Germinal center (tissue), 1 donor: Measurements from ENCODE around the gene HOXB2.

Experiments used
- DNase-seq: peaks from one replicate; pipeline ENCODE4 v3.0.0; 2012; ENCODE audit warnings: mixed read lengths, low spot score

The HOXB2 gene

DNA sequence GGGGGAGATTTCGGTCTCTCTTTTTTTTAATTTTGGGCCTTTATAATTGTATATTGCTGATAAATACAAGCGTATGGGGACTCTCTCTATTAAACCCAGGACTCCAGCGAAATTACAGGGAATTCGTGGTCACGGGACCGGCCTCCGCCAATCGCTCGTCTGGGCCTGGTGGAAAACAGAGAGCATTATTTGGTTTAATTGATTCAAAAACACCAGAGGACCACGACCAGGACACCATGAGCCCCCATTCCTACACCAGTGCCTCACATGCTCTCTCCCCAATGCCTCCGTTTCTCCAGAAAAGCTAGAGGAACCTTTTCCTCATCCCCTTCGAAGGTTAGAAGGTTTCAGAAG is at the start of gene HOXB2:
Gene HOXB2 (minus strand): TSS at position 88 of the 354 bp plus-strand sequence. CDS start 198 bp downstream, outside the sequence.
- no peak for DNase-seq

DNA sequence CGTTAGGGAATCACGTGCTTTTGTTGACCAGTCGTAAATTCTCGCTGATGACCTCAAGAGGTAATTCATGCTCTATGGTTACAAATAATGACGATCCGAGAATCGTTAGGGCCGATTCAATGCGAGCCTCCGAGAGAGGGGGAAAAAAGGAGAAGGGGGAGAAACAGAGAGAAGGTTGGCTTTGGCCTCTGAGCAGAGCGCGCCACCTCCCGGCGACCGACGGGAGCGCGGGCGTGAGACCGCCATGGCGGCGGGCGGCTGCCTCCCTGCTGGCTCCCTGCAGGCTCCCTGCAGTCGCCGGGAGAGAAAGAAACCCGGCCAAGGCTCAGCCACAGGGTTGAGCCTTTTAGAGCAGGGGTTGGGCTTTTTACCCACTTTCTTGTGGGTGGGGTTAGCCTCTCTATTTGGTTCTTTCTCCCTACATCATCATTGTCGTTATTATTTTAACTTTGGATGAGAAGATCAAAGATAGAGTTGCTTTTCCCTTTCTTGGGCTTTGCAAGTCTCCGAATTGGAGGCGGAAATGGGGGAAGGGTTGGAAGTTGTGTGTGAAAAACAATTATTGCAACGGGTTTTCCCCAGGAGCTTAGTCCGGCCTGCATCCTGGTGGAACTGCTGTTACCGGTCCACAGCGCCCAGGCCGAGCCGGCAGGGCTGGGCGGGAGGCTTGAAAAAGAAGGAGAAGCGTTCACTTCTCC is 49.1 kb upstream of the HOXB2 start:
- peak; percentile 89 for DNase-seq

DNA sequence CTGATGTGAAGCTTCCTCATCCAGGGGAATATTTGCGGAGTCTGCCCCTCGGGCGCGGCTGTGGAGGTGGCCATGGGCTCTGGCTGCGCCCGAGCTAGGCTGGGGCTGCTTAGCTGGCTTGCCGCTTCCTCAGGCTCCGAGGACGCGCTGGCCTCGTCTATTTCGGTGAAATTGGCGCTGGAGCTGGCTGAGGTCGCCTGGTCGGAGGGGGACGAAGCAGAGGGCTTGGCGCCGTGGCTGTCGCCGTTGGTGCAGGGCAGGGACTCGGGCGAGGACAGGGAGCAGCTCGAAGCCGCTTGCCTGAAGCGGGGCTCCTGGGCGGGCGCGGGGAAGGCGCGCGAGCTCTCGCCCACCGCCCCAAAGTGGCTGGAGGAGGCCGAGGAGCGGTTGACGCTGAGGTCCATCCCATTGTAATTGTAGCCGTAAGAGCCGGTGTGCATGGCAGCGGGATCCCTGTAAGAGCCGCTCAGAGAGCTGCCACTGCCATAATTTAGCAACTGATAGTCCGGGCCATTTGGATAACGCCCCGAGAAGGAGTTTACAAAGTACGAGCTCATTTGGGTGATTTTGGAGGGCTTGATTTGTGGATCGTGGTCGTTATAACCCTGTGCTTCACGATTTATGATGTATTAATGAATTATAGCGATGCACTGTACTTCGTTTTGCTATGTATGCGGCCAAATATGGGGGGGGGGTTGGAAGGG is 48.4 kb upstream of the HOXB2 start, which contains the start of gene HOXB5:
Gene HOXB5 (minus strand): TSS at position 654 of the 704 bp plus-strand sequence. CDS start 97 bp downstream, at position 557.
- no peak for DNase-seq

DNA sequence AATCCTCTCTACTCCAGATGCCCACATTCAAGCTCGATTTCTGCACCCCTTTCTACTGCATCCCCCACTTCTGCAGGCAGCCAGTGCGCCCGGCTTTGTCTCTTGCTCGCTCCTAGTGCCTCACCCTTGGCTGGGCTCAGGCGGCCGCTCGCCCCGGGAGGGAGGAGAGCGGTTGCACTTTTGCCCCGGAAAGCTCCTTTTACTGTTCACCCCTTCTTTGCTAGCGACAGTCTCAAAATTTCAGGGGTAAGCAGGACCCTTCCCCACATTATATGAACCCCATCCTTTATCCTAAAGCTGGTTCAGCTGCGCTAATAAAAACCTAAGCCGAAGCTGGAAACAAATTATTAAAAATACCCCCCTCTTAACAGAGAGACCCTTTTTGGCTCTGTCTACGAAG is 47.7 kb upstream of the HOXB2 start:
- no peak for DNase-seq

DNA sequence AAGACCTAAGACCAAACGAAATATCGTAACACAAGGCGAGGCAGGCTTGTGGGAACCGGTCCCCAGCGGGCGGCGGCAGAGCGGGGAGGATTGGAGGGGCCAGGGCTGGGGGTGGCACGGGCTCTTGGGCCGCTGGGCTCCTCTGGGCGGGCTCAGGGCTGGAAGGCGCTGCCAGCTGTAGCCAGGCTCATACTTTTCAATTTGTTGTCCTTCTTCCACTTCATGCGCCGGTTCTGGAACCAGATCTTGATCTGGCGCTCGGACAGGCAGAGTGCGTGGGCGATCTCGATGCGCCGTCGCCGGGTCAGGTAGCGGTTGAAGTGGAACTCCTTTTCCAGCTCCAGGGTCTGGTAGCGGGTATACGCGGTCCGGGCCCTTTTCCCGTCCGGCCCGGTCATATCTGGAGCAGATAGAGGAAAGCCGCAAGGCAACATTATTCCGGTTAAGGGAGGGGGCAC is 47.2 kb upstream of the HOXB2 start:
- no peak for DNase-seq

DNA sequence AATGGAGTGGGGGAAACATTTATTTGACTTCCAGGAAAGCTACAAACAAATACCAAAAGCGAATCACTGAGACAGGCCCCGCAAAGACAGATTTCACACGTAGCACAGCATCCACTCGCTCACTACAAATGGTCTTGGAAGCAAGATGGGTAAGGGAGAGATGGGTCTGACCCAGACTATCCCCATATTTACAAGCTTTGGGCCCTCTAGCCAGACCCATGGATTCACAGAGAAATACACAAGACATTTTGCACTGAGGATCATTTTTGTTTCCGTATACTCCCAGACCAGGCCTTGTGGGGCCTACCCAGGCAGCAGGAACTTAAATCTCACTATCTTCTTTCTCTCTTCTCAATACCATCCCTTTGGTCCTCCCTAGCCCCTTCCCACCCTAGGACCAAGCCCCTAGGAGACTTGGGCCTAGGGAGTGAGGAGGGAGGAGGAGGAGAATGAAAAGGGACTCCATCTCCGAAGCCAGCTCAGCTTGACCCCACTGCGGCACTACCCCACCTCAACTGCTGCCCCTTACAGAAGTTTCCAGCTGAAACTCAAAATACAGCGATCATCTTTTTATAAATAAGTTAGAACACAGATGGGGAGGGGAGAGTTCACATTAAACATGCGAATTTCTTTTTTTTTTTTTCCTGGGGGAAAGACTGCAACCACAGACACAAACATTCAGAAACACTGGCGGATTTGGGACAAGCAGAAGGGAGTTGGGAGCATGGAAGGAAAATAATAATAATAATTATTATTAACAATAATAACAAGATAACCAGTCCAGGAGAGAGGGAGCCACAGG is 46.5 kb upstream of the HOXB2 start:
- no peak for DNase-seq

DNA sequence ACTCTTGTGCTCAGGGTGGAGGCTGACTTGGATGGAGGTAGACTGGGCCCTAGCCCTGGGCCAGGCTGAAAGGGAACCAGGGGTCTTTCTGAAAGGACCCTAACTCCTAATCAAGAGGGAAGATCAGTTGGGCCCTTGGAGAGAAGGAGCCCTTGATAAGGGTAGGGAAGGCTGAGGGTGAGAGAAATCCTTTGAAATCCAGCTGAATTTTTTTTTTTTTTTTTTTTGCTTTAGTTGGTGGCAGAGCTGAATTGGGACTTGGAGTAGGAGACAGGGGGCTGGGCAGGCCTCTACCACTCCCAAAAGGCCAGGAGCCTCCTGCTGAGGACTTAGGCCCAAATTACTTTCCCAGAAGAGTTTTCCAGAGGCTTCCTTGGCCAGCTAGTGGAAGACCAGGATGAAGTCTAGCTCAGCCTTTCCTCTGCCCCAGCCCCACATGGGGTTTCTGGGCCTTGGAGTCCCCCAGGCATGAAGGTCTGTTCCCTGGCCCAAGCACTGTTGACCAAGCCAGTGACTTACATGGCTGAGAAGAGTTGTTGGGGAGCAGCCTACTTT is 45.8 kb upstream of the HOXB2 start:
- no peak for DNase-seq

DNA sequence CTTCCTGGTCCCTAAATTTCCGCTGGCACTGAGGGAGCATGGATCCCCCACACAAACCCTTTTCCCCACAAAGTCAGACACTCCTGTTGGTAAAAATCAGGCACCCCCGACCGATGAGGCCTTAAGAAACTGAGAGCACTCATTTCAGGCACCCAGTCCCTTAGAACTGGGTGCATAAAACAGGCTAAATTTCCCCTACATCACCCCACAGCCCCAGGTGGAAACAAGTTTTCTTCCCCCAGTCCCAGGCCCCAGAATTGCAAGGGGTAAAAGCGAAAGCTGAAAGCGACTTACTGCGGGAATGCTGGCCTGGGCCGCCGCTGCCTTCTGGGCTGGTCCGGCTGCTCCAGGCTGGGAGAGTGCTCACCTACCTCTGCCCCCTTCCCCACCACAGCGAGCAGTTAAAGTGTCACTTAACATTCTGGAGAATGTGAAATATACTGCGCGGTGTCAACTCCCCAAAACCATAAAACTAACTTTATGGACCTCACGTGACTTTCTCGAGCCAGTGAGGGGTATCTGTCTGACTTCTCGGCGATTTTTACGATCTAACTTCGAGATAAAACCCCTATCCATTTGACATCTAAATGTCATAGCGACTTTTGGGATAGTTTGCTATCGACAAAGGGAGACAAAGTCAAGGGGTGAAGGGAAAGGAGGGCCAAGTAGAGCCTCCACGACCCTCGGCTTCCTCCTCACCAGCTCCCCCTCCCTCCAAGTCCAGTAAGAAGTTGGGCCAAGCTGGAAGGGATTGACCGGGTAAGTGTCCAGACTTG is 45.1 kb upstream of the HOXB2 start, which contains the start of gene HOXB3:
Gene HOXB3 (minus strand): TSS at position 411 of the 776 bp plus-strand sequence. CDS start 37,767 bp downstream, outside the sequence.
- no peak for DNase-seq

DNA sequence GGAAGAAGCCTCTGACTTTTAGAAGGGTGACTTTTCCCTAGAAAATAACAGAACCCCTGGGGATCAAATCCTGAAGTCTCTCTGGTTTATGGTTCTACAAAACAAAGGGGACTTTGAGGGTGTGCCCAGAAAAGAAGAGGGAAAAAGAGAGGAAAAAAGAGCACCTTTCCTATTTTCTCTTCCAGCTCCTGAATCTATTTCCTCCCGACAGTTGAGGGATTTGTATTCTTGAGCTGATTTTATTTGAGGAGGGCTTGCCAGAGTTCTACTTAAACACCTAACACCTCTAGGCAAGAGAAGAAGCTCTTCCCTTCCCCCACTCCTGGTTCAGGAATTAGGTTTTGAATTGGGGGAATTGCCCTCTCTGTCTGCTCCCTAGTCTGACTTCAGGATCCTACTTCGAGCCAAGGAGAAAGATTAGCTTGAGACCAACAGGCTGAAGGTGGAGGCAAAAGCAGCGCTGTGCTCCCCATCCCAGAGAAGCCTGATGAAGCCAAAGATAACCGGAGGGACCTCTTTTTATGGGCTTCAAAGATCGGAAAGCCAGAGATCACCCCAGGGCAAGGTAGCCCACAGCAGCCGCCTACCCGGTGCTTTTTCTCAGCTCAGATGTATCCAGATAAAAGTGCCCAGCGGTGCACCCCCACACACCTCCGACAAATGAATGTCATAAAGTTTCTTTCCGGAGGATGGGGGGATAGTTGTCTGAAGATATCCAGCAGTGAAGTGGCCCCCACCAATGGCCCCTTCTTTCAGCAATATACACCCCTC is 44.3 kb upstream of the HOXB2 start:
- DNase-seq, result no peak

DNA sequence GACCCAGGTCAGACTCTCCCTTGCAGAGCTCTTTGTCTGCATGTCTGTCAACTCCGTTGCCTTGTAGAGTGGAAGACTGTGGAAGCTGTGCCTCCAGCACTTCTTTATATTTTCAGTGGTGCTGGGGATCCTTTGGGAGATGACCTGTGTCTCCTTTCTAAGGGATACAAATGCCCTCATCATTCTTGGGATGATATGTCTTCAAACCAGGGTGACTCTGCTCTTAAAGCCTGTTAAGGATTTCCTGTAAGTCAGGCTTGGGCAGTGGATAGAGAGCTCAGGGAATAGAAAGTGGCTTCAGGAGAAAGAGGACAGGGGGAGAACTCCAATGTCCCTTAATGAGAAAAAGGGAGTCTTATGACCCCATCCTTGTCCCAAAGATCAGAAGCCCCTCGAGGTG is 43.6 kb upstream of the HOXB2 start:
- DNase-seq, result no peak

DNA sequence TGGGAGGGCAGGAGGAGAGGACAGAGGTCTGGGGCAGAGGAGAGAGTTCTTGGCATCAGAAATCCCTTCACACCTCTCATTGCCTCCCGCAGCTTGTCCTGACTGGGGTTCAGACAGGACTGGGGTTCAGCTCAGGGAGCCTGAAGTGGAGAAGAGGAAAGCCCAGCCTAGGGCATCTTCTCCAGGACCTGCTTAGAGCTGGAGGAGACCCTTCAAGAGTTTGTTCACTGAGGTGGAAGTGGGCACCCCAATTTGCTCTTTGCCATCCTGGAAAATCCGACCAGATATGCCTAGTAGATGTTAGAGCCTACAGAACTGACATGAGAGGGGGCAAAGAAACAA is 43.1 kb upstream of the HOXB2 start:
- no peak for DNase-seq

DNA sequence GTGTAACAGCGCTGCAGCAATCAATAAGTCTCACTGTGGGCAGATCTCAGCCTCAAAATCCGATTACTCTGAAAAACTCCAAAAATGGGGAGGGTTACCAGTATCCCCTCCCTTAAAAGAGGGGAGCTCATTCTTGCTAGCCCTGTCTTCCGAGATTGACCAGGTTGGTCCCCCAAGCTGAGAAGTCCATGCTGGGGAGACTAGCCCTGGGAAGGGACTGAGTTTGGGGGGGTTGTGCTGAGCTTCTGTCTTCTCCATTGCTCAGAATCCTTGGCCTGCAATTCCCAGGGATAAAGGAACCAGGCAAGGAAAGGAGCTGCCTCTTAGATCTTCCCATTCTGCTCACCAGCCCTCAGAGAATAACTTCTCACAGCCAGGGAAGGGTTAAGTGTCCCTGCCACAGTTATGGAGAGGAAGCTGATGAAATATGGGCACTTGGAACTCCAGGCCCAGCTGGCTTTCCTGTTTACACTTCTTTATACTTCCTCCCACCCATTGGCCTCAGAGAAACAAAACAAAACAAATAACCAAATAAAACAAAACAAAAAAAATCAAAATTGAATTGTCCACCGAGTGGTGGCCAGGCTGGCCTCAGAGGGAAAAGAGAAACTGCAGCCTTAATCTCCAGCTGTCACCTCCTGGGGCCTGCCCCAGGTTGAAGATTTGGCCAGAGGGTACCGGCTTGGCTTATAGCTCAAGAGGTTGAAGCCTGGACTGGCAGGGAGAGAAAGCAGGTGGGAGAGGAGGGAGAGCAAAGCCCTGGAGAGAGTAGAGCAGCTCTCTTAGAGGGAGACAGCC is 42.6 kb upstream of the HOXB2 start:
- DNase-seq, result no peak

DNA sequence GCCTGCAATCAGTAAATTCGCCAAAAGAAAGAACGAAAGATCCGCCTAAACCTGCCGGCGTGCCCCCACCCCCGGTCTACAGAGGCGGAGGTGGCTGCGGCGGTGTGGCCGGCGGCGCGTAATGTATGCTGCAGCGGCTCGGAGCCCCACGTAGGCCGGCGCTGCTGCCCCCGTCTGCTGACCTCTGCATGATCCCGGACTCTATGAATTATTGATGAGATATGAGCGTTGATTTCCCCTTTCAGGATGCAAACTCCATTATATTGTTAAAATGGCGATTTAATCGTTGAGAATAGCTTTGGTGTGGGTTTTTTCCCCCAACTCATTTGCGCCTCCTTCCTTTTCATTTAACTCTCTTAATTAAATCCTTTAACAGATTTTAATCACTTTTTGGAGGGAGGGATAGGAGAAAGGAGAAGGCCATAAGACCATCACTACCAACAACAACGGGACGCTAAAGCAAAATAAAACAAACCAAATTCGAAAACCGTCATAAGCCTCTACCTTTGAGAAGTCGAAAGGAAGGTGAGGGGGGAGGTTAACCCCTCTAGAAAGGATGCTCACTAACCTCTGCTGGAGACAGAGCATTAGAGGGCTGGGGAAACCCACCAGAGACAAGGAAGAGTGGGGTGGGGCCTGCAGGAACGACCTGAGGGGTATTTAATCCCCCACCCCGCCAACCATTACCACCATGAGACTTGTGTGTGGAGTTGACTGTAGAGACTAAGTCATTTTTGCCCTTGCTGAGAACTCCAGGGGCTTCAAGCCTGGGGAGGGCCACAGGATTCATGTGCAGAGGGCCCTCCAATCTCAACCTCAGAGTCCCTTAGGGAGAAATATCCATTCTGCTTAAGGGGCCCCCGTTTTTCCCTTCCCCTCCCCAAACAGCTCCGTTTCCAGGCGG is 41.7 kb upstream of the HOXB2 start:
- peak; percentile 42 for DNase-seq

DNA sequence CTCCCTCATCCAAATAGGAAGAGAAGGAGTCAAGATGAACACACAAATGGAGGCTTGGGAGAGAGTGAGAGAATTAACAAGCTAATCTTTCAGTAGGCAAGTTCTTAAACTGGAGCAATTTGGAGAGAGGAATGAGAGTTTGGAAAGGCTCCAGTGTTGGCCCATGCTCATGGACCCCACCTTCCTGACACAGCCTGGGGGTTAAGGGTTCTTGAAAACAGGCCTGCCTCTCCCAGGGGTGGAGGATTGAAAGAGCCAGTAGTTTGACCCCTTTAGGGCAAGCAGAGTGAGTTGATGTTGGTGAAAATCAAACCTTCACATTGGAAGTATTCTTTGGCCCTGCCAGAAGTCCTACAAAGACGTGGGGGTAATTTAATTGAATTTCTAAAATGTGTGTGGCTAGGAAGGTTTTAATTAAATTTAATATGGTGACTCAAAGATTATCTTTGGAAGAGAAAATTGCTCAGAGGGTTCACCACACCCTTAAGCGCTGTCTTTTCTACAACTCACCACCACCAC is 39.4 kb upstream of the HOXB2 start:
- no peak for DNase-seq

DNA sequence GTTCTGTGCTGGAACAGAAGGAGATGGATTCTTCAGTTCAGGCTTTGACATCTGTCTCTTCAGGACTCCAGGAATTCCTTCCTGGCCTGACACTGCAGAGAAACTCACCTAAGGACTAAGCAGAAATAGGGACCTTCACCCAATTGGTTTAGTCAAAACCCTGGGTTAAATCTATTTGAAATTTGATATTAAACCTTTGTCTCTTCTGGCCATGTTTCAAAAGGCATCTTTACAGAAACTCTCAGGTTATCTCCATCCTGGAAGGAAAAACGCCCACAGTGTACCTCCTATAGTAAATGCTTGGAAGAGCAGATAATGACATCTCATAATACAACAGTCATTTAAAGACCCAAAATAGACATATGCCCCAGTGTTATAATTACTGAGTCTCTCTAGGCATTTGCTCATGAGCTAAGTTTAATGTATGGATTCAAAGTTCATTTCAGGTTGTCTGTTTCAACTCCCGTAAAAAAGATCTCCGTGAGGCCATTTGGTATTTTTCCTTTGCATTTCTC is 38.9 kb upstream of the HOXB2 start:
- no peak for DNase-seq

DNA sequence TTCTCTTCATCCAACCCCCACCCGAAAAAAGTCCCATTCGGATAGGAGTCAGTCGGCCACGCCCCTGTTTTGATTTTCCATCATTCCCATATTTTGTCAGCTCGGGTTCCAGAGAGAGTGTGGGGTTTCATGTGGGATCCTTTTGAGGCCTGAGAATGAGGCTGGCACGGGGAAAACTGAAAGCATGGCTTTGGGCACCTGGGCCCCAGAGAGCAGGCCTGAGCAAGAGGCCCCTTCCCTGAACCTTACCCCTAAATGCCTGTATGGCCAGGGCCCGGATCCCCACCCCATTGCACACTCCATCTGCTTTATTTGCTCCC is 37.8 kb upstream of the HOXB2 start:
- no peak for DNase-seq

DNA sequence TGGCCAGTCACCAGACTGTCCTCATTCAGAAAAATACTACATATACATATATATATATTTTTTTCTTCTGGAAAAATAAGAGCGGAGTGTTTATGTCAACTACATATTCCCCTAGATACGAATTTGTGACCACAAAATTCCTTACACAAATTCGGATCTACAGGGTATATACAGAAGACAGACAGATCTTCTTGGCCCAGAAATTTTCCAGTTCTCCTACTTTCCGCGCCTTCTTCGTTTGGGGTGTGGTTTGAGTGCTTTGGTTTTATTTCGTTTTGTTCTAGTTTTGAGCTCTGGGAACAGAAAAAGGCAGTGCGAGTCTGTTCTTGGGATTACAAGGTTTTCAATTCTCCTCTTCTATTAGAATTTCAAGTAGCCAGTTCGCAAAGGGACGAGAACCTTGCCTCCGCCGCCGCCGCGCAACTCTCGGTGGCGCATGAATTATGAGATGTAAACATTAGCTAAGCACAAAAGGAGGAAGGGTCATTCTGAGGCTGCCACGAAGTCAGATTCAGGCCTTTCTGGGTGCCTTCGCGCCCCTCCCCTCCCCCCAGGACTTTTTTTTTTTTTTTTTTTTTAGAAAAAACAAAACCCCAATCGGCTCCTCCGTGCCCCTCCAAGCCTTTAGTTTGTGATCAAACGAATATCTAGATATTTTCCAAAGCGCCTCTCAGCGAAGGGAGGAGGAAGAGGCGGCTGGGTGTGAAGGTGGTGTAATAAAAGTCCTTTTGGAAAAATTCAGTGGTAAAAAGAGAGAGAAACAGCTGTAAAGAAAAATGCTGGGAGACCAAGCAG is 35.0 kb upstream of the HOXB2 start:
- DNase-seq, result no peak

DNA sequence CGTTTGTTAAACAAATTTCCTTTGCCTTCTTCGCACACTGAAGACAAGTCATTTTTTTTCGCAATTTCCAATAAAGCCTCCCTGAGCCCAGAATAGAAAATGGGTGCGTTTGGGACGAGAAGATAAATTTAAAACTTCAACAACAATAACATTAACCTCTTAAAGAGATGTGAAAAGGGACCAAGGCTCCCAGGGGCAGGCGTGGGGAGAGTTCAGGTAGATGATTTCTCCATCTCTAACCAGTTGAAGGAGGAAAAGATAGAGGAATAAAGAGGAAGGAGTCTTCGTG is 34.5 kb upstream of the HOXB2 start:
- DNase-seq, result no peak
